GM18505 (cell line): ENCODE measurements around the gene NSMF.

Experiments
- ATAC-seq: cut with Tn5 transposase; IDR thresholded peaks from one replicate; pipeline ENCODE4 v1.9.1; 2021; ENCODE audit not compliant: unreplicated experiment
- POLR2A ChIP-seq: IDR thresholded peaks from 4 replicates; pipeline ENCODE4 v1.6.1; 2011; ENCODE audit warnings: borderline replicate concordance; ENCODE audit not compliant: insufficient read depth, insufficient read length; ENCODE audit errors: extremely low read depth

NSMF gene

DNA sequence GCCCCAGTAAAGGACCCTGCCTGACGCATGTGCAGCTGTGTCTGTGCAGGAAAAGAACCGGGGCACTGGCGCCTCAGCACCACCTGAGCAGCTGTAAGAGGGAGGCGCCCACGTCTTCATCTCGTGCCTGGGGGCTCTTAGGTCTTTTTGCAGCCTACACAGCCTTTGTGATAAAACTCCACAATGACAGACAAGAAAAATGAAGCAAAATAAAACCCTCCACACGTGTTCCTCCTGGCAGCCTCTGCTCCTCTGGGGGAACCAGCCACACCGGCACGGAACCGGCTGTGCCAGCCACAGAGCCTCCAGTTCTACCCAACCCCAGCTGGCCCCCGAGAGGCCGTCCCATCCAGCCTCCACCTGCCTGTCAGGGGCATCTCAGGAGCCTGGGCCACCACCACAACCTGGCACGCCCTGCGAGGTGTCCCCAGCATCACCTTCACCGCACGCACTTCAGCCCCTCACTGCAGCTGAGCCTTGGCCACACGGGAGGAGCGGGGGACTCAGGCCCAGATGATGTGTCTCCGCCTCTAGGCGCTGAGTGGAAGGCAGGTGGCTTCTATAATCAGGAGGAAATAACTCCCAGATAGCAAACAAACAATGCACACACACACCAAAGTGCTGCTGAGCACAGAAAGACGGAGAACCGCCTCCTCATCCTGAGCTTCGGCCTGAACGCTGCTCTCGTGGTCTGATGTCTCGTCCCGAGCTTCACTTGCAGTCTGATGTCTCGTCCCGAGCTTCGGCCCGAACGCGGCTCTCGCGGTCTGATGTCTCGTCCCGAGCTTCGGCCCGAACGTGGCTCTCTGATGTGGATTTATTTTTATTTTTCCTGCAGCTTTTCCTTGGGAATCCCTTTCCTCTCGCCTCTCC is 28.6 kb upstream of the NSMF start:
- no peak for ATAC-seq

GRCh38 chr9:137486545-137487453 is 27.7 kb upstream of the NSMF start:
- no peak for ATAC-seq
- no peak for TF ChIP-seq POLR2A

More for the DNA sequence above, 28.6 kb upstream of the NSMF start:
- no peak for TF ChIP-seq POLR2A

GRCh38 chr9:137486141-137486490 is 27.0 kb upstream of the NSMF start:
- TF ChIP-seq POLR2A: no peak
- no peak for ATAC-seq

DNA sequence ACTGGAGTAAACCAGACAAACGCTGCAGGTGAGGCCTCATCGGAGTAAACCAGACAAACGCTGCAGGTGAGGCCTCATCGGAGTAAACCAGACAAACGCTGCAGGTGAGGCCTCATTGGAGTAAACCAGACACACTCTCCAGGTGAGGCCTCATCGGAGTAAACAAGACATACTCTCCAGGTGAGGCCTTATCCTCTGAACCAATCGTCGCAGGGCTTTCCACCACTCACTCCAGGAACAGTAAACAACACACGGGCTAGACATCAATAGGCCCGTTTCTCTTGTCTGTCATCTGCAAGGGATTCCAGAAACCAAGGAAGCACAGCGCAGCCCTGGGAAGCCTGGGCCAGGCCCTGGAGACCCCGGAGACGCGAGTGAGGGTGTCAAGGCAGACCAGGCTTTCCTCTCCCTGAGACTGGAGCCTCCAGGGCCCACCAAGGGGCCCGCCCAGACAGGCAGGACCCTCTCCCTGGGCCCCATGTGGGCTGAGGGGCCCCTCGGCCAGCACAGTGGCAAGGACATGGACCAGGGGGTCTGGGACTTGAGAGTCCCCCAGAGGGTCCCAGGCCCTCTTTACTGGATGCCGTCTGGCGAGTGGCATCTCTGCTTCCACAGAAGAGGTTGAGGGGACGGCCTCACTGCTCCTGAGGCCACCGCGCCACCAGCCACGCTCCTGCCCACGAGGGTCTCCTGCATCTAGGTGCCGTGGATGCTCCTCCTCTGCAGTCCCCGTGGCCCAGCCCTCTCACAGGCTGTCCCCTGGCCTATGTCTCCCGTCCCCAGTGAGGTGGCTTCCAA is 26.4 kb upstream of the NSMF start:
- TF ChIP-seq POLR2A: no peak
- no peak for ATAC-seq

DNA sequence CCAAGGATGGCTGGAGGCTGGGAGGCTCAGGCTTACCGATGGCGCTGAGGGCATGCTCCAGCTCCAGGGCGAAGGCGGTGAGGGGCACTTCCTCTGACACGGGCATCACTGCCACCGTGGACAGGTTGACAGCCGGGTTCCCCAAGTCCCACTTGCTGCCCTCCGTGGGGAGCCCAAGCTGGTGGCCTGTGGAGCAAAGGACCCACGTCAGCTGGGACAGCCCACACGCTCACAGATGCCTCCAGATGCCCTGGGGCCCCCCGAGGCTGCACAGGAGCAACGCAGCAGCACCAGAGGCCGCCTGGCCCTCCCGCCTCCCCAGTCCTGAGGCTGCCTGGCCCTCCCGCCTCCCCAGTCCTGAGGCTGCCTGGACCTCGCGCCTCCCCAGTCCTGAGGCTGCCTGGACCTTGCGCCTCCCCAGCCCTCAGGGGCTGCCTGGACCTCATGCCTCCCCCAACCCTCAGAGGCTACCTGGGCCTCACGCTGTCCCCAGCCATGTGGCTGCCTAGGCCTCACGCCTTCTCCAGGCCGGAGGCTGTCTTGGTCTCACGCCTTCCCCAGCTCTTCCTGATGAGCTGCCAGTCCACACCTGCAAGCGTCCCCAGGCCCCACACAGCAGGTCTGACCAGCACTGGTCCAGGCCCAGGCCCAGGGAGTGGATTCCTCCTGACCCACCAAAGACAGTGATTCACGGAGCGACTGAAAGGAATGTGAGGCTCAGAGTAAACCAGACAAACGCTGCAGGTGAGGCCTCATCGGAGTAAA is 25.6 kb upstream of the NSMF start:
- ATAC-seq: no peak
- TF ChIP-seq POLR2A: no peak

DNA sequence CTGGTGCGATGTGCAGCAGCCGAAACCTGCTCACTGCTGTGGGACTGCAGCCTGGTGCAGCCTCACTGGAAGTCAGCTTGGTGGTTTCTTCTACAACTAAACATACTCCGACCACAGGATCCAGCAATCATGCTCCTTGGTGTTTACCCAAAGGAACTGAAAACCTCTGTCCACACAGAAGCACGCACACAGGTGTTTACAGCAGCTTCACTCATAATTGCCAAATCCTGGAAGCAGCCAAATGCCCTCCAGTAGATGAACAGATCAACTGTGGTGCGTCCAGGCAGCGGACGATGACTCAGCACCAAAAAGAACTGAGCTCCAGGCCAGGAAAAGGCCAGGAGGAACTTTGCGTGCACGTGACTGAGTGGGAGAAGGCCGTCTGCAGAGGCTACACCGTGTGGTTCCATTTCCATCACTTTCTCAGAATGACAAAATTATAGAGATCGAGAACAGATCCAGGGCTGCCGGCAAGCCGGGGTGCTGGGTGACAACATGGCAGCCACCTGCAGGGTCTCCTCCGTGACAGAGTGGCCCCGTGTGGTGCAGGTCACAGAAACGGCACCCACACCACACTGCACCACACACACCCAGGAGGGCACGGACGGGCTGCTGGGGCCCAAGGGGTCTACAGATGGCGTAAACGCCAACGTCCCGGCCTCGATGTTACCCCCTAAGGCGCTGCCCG is 23.1 kb upstream of the NSMF start:
- peak; percentile 55 for ATAC-seq
- no peak for TF ChIP-seq POLR2A

- no peak for ATAC-seq
These were observed 21.9 kb upstream of the NSMF start for GRCh38 chr9:137480686-137481683.

GRCh38 chr9:137479892-137480685 is 21.0 kb upstream of the NSMF start:
- ATAC-seq: no peak
- no peak for TF ChIP-seq POLR2A

More at GRCh38 chr9:137480686-137481683, 21.9 kb upstream of the NSMF start:
- TF ChIP-seq POLR2A: no peak

GRCh38 chr9:137478962-137479861 is 20.1 kb upstream of the NSMF start:
- no peak for ATAC-seq
- no peak for TF ChIP-seq POLR2A

GRCh38 chr9:137478613-137478961 is 19.5 kb upstream of the NSMF start:
- ATAC-seq: no peak
- TF ChIP-seq POLR2A: no peak
